NCI-H345 (cell line): ENCODE data around the gene TRERF1.

Experiments used
- DNase-seq: peaks from one replicate; lab custom pipeline; 2025; lab: John Stamatoyannopoulos, UW

Gene TRERF1

DNA sequence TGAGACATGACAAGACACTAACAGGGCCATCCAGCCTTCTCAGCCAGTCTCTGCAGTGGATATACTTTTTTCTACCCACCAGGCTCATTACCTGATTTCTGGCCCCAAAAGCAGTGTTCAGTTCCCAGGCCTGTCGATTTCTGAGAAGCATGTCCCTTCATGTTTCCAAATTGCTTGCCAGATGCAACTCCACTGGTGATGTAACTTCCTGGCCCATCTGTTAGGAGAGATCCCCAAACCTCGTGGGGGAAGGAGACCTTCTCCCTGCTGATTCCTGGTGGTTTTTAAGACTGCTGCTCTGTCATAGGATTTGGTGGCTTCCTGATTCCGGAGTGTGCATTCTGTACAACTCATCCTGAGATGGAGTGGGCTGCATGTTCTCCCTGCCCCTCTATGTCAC is 202.4 kb downstream of the TRERF1 start:
- DNase-seq, result no peak

DNA sequence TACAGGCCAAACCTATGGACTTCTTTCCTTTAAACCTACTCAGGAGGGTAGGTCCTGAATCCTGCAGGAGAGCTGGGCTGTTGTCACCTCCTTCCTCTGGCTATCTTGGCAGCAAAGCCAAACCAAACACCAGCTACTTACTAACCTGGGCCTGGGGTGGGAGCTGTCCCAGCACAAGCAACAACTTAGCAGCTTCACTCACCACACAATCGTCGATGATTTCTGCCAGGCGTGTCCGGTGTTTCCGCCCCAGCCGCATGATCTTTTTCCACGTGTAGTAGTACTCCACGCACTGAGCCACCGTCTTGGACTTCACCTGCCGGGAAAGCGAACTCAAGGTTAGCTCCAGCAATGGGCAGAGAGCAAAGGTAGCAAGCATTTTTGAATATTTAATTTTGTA is 208.7 kb downstream of the TRERF1 start:
- no peak for DNase-seq

DNA sequence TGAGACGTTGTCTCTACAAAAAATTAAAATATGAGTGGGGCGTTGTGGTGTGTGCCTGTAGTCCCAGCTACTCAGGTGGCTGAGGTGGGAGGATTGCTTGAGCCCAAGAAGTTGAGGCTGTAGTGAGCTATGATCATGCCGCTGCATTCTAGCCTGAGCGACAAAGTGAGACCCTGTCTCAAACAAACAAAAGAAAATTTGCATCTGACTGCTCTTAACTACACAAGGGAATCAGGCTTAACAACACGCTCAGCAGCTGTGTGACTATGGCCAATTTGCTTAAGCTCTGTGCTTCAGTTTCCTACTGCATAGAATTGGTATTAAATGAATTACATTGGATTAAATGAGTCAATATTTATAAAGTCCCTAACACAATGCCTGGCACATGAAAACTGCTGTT is 209.8 kb downstream of the TRERF1 start:
- no peak for DNase-seq

DNA sequence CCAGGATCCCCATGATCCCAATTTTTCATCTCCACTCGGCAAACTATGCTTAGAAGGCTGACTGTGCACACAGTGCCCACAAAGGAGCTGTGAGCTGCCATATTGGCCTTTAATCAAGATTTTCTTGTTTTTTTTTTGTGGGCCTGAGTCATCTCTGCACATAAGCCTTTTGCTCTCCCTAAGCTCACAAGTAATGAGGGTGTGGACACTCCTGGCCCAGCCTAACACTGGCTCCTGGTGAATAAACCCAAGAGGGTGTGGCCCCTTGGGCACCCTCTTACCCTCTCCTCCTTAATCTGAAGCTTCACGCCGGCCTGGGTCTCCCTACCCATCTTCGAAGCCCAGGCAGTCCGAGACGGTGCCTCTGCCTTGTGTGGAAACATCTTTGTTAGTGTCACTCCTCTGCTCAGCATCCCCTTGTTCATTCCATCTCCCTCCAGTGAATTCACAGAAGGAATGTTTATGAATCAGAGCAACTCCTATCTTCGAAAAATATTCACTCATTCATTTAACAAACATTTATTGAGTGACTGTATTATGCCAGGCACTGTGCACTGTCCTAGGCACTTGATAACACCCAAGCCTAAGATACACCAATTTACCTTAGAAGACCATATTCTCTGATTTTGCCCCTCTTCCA is 211.9 kb downstream of the TRERF1 start:
- no peak for DNase-seq

DNA sequence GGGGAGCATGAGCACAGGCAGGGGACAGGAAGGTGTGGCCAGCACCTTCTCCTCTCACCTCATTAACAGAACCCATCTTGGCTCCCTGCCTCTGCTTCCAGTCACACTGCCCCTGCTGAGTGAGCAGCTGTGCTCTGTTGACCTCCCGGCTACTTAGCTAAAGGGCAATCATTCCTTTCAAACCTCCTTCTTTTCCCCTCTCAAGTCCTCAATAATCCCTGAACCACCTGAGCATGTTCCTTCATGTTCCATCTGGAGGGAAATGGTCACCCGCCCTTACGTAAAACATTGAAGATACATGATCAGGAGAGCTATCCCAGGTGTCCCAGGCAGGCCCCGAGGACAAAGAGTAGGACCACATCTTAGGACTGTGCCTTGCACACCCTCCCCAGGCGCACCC is 212.4 kb downstream of the TRERF1 start:
- DNase-seq, result no peak

DNA sequence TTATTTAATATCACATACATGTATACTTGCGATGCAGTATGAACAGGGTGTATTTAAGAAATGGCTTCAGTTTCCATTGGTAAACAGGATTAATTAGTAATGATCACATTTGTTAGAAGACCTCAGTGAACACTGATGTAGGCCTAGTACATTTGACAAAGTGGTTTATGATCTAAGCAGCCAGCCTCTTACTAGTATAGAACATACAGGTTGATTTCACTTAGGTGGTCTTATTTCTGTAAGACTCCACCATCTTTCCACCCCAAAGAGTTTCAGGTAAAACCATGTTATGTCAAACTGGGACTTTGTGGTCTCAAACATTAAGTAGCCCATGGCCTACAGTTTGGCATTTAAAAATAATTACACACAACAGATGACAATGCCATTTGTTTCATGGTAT is 213.9 kb downstream of the TRERF1 start:
- no peak for DNase-seq

DNA sequence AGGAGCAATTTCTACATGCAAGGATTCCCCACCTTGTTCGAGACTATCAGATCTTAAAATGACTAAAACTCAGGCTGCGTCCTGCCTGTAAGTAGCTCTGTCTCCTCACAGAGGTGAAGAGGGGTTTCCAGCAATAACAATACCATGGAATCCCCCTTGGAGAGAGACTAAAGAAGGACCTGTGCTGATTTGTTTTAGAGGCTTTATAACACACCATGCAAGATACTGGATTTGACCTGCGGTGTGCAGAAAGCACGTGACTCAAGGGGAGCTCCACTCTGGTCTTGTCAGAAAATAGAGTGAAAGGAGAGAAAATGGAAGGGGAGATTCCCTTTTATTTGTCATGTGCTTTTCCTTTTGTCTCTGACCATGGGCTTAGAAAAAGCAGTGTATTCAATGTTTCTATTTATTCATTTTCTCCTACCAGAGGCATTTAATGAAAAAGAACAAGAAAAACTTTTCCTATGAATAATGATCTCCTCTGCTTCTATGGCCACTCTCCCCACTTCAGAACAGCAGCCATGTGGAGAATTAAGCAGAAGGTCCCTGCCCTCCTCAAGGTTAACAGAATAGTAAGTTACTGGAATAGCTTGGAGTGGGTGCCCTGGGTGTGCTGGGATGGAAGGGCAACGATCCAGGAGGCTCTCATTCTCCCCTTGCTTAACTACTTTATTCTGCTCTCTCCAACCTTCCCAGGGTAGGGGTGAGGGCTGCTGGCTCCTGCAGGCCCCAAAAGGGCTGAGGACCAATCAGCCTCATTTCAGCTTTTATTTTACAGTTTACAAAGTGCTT is 214.8 kb downstream of the TRERF1 start:
- no peak for DNase-seq

DNA sequence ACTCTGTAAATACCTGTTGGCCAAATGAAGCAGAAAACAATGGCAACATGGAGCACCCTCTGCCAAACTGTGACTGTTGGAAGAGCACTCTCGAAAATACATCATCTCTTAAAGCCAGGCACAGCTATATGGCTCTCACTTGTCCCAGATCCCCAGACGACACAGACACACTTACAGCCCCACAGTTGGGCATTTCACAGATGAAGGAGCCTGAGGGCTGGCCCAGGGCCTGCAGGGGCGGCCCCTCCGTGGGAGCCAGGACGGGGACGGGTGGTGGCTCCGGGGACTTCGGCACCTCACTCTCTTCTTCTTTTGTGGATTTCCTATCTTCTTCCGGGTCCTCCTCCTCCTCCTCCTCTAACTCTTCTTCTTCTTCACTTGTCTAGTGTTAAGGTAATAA is 215.7 kb downstream of the TRERF1 start:
- no peak for DNase-seq

DNA sequence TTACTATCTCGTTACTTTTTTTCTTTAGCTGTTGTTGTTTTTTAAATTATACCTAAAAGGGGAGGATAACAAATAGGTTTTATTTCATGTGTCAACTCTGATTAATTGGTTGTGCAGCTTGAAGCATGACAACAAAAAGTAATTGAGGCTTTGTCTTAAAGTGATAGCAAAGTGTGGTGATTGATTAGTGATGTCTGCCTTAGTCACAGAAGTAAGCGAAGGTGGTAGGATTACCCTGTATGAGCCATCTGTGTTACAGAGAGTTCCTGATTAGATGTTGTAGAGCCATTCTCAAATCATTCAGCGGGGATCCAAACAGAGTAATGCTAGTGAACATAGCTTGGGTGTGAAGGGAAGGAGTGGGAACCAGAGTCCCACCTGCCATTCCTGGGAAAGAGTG is 219.7 kb downstream of the TRERF1 start:
- no peak for DNase-seq

DNA sequence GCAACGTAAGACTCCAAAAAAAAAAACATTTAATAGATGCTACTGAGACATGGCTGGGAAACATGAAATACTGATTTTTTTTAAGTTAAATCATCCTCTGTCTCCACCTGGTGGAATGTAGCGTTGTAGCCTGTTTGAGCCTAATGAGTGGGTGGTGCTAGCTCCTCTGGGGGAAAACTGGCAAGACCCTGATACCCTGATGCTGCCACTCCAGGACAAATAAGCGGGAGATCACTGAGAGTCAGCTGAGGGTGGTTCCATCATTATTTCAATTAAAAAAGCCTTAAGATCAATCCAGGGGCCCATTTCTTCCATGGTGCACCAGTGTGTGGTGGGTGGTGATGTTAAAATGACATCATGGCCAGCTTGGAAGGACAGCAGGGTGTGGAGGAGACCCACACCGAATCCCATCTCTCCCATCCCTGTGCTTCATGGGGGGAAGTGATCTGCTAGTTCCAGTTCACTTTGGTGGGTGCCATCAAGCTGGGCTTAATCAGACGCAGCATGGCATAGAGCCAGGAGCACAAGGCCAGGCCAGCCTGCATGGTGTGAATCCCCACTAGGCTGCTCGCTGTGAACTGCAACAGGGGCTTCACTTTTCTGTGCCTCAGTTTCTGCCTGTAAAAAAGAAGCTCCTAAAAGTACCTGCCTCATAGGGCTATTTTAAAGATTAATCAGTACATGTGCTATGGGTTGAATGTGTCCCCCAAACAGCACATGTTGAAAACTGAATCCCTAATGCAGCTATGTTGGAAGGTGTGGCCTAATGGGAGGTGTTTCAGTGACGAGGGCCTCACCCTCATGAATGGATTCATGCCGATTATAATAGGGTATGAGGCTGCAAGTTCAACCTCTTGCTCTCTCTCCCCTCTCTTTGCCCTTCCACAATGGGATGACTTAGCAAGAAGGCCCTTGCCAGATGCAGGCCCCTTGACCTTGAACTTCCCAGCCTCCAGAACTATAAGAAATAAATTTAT is 221.1 kb downstream of the TRERF1 start:
- DNase-seq, result no peak

DNA sequence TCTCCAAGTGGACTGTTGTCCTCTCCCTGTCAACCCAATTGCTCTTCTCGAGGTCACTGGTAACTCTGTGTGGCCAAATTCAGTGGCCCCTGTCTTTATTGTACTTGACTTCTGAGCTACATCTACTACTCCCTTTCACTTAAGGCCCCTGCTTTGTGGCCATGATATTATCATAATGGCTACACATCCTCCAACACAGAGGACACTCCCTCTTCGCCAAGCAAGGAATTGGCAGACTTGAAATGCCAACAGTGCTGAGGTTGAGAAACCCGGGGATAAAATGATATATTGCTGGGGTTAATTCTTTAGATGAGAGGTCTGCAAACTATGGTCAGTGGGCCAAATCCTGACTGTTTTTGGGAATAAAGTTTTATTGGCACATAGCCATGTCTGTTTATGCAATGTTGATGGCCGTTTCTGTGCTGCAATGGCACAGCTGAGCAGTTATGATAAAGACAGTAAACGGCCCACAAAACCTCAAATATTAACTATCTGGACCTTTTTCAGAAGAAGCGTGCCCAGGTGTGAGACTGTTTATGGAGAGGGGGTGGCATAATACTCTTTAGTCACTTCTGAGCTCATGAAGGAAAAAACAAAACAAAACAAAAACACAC is 222.1 kb downstream of the TRERF1 start:
- DNase-seq, result no peak

DNA sequence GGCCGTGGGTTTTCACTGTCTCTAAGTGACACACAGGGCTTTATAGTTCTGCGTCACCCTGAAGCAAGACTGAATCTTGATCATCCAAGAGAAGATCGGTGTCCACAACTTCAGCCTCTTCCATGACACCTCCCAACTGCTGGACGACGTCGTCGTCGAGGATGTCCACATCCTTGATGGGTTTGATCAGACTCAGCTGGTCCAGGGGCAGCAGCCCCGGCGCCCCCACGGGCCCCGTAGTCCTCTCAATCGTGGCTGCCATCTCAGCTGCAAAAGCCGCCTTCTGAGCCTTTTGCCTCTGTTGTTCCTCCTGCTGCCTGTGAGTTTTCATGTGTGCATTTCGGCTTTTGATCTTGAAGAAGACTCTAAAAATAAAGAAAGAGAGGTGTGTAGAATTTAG is 223.4 kb downstream of the TRERF1 start:
- no peak for DNase-seq

DNA sequence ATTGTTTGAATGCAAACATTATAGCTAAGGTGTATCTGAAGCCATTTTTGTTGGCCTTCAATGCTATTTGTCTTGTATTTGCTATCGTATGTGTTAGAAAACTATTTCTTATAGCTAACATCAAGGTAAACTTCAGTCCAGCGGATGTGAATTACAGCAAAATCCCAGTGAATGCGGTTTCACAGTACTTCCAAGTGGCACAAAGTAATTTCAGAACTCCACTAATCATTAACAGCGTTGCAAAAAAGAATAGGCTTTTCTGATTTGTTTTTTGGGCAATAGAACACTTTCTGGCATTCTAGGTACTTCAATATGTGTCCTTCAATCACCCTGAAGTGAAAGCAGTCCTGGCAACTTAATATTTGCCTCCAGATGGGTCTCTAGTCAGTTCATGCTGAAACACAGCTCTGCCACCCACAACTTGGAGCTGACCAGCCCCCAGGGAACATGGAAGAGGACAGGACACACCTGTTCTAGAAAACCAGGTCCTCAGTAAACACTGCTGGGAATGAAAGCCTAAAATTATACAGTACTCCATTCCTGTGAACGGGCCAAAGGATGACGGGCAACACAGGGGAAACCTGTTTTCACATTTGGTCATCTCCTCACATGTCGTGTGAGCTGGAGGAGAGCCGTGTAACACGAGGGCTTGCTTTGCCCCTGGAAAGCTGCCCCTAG is 224.4 kb downstream of the TRERF1 start:
- no peak for DNase-seq

DNA sequence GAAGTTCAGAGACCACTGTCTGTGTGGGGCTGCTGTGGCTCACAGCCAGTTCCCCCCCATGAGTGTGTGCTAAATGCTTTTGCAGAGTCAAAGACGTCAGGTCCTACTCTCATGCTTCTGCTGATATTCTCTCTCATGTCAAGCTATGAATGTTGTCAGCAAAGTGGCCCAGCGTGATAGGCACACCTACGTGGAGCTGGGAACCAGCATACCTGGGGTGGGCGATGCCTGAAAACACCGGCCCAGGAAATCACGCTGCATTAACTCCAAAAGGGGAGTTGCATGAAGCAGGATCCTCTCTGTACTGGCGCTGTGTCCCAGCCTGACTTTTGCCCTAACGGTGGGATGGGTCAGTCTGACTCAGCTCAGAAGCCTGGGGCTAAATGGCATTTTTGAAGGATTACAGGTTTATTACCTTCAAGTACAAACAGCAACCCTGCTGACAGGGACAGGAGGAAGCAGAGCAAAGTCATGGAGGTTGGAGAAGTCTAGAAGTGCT is 225.0 kb downstream of the TRERF1 start:
- no peak for DNase-seq

DNA sequence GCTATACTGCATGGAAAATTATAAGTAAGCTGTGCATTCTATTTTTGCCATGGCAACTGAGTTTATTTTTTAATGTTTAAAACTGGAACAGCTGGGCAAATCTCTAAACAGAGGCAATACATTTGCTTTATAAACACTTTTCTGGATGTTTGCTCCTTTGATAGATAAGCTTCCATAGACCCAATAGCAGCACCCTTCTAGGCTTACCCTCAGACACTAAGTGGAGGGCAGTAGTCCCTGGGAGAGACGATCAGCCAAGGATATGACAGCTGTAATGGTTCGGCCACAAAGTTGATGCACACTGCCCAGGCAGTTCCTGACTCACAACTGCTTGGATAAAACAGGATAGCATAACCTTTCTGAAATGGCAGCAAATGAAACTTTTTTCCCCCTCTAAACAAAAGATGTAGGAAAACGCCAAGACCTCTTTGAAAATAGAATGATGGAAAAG is 225.5 kb downstream of the TRERF1 start:
- DNase-seq, result no peak

DNA sequence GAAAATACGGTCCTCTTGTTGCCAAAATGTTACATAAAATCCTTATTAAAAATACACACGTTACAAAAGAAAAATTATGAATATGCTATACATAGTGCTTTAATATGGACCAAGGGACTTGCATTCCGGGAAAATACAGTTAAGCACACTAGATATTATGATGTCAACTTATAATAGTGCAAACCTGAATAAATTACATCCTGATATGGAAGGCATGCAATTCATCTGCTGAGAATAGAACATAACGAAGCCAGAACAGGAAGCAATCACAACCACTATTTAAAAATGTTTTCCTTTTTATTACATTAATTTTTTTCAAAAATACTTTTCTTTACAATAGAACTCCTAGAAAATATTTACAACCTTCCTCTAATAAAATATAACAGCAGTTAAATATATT is 226.3 kb downstream of the TRERF1 start:
- DNase-seq, result no peak

DNA sequence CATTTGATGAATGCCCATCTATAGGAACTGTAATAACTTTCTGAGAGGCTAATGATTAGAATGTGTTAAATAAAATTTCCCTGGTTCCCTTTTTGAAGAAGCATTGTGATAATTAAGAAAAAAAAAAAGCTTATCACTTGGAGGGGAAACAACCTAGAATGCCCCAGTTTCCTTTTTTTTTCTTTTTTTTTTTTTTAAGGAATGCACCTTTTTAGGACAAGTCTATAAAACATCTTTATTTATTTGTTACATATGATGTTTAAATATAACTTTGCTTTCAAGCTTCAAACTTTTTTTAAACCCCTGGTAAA is 226.7 kb downstream of the TRERF1 start:
- no peak for DNase-seq

DNA sequence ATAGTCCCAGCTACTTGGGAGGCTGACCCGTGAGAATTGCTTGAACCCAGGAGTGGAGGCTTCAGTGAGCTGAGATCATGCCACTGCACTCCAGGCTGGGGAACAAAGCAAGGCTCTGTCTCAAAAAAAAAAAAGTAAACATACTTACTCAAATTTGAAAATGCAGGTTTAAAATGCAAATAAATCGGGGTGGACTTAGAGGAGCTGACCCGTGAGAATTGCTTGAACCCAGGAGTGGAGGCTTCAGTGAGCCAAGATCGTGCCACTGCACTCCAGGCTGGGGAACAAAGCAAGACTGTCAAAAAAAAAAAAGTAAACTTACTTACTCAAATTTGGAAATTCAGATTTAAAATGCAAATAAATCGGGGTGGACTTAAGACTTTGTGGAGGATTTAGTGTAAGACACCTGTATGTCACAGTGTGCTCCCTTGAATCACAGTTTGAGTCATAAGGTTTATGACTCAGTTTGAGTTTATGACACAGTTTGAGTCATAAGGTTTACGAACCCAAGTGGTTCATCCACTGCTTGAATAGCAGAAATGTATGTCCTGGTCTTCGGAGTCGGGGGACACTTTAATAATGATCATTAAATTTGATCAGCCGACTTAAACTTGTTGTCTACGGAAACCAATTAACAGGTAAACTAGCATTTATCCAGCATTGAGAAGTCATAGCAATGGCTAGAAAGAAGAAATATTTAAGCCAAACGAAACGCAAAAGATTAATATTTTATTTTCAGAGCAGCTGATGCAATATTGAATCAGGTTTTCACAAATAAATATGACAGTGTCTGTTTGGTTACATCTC is 227.3 kb downstream of the TRERF1 start:
- no peak for DNase-seq

DNA sequence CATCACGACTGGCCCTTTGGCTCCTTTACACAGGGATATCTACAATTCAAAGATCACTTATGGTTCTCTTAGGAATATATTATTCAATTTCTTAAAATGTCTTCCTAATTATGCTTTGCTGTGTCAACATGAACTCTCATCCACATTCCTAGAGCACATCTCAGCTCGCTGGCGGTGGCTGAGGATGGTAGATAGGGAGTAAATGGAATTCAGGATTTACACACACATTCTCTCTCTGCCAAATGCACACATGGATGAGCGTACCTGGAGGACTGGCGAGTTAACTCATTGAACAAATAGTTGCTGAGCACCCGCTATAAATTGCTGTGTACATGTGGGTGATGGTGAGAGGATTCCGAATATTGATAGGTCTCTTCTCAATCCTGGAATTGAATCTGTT is 229.3 kb downstream of the TRERF1 start:
- no peak for DNase-seq

DNA sequence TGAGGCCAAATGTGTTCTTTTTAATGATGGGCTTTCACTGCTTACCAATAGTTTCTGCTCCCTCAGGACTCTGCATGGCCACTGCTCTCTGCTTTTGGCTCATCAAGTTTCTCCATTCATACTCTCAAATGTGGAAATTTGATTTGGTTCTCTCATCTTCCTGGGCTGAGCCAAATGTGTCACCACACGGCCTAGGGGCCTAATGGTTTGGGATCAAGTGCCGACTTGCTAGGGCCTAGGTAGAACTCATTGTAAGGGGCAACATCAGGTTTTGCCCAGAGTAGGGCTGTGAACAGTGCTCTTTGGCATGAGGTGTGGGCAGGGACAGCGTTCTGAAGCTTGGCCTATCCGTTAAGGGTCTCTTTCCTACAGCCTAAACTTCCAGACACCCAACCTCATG is 230.2 kb downstream of the TRERF1 start:
- no peak for DNase-seq

DNA sequence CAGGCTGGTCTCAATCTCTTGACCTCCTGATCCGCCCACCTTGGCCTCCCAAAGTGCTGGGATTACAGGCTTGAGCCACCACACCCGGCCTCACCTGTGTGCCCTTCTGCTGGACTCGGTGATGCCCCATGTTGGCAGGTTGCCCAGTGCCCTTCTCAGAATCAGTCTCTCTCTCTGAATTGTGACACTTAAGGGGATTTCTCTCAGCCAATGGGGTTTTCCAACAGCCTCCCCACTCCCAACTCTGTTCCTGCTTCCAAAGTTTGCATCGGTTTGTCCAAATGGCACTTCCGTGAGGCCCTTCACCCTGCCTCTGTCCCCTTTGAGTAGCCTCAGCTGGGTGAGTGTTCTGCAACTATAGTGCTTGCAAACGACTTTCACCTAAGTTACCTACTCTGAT is 230.9 kb downstream of the TRERF1 start:
- DNase-seq, result no peak
